ENCODE measurements around the gene DEFB128.
"Not testable (repeated sequence)": the region's sequence is repeated elsewhere in the genome, so short reads cannot be mapped to it uniquely, and the experiment has no call there.

Gene DEFB128
- 0 reads per million in 3 experiments for total RNA-seq

- DNase-seq = no peak
Observed at GRCh38 chr20:189611-190010, at the start of gene DEFB128. Gene DEFB128 (minus strand): TSS chr20:189711. CDS start chr20:189623, 88 bp downstream.

GRCh38 chr20:237929-238328, 48.4 kb upstream of the DEFB128 start:
- no peak for DNase-seq

DNA sequence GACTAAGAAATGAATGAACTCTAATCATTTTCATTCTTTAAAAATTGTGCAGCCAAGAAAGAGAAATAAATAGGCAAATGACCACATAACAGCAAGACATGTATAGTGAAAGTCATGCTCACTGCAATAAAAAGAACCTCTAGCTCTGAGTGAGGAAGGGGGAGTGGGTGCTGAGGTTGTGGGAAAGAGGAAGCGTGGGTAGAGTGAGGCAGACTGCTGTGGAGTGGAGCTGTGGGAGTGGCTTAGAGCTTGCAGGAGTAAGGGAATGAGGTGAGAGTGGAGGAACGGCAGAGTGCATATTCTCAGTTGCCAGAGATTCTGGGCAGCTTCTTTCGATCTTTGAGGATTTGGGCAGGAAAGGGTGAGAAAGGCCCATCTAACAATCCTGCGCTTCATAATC, 48.0 kb upstream of the DEFB128 start:
- DNase-seq = no peak

- no peak for DNase-seq
Observed at GRCh38 chr20:235891-236290, 46.4 kb upstream of the DEFB128 start.

- DNase-seq = no peak
Observed at GRCh38 chr20:227439-228105, 38.1 kb upstream of the DEFB128 start.

DNA sequence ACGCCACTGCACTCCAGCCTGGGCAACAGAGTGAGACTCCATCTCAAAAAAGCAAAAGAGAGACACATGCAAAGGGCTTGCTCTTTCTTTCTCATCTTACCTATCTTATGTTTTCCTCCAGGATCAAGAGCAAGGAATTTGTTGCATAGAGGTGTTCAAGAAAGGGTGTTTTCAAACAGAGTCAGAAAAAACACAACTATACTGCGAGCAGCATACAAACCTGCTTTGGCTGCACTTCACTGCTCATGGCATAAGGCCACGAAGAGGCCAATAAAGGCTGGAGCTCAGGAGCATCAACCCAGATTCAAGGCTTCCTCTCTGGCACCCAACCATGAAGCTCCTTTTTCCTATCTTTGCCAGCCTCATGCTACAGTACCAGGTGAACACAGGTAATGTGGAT, 37.4 kb upstream of the DEFB128 start, which contains the start of gene DEFB129:
Gene DEFB129 (plus strand): TSS at position 301 of the 400 bp plus-strand sequence. CDS start 31 bp downstream, at position 332.
- no peak for DNase-seq

GRCh38 chr20:225879-226278, 36.4 kb upstream of the DEFB128 start:
- DNase-seq = not testable (repeated sequence)

GRCh38 chr20:221258-221830, 31.8 kb upstream of the DEFB128 start:
- DNase-seq = no peak

GRCh38 chr20:219290-220115, 30.0 kb upstream of the DEFB128 start:
- DNase-seq = no peak

DNA sequence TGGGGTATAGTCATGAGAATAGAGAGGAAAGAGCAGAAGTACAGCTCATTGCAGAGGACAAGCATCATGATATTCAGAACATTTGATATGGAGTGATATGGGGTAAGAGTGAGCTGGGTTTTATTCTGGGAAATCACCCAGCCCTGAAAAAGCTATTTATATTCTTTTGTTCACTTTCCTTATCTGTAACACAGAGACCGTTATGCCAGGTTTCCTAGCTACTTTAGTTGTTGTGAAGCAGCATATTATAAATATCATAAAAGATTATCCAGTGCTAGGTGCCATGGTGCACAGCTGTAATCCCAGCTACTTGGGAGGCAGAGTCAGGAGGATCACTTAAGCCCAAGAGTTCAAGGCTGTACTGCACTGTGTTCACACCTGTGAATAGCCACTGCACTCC, 27.8 kb upstream of the DEFB128 start:
- no peak for DNase-seq

DNA sequence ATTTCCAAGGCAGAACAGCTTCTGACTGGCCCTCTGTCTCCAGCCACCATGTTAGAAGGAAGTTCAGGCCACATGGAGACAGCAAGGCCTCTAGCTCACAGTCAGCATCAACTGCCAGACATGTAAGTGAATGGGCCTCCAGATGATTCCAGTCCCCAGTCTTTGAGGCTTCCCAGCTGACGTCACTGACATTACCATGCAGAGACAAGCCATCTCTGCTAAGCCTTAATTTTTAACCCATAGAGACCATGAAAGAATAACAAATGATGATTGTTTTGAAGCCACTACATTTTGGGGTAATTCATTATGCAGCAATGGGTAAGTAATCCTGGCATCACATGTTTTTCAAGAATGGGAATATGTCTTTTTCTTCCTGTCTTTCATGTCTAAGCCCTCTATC, 26.3 kb upstream of the DEFB128 start:
- DNase-seq = no peak

DNA sequence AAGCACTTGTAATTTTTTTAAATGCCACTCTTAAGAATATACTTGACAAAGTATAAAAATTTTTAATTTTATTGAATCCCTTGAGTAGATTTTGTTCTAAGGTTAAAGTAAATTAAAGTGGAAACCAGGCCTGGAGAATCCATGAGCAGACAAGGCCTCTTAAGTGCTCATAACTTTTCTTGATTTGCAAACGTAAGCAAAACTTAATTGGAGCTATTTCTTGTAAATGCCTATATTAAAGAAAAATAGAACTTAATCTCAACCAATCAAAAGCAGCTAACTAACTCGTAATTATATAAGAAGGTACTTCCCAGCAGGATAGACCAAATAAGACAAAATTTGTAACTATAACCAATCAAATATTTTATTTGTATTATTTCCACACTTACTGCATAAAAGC, 24.9 kb upstream of the DEFB128 start:
- no peak for DNase-seq

DNA sequence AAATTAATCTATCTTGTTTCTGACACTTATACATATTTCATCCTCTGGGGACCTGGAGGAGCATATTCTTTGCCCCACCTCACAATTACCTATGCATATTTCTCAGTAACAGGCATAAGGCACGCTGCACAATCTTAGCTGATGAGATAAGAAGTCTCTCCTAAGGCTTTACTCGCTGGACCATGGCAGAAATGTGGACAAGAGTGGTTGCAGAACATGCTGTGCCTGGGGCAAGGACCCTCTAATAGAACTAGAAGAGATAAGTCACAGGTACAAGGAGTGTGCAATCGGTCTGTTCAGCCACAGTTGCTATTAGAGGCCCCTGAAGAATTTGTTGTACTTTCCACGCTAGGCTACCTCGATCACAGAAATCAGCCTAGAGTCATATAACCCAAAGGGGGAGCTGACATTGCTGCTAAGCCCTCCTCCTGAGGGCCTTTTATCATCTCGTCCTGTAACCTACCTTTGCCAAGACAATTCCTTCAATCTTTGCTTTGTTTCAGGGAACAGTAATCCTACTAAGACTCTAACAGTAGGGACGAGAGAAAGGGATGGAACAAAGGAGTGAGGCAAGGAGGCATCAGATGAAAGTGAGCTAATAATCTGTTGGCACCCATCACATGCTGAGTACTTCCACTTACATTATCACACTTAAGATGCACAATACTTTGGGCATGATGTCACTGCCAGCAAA, 21.4 kb upstream of the DEFB128 start:
- no peak for DNase-seq

- DNase-seq = peak; percentile 29
Observed at GRCh38 chr20:208942-209566, 19.5 kb upstream of the DEFB128 start.

DNA sequence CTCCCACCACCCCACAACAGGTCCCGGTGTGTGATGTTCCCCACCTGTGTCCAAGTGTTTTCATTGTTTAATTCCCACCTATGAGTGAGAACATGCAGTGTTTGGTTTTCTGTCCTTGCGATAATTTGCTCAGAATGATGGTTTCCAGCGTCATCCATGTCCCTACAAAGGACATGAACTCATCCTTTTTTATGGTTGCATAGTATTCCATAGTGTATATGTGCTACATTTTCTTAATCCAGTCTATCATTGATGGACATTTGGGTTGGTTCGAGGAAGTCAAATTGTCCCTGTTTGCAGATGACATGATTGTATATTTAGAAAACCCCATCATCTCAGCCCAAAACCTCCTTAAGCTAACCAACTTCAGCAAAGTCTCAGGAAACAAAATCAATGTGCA, 14.1 kb upstream of the DEFB128 start:
- not testable (repeated sequence) for DNase-seq

- DNase-seq = no peak
Observed at GRCh38 chr20:199996-200395, 10.5 kb upstream of the DEFB128 start.

DNA sequence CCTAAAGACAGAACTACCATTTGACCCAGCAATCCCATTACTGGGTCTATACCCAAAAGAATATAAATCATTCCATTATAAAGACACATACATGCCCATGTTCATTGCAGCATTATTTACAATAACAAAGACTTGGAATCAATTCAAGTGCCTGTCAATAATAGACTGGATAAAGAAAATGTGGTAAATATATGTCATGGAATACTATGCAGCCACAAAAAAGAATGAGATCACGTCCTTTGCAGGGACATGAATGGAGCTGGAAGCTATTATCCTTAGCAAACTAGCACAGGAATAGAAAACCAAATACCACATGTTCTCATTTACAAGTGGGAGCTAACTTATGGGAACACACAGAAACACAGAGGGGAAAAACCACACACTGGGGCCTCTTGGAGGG, 8.7 kb upstream of the DEFB128 start:
- DNase-seq = no peak

GRCh38 chr20:187733-188132, 1.8 kb downstream of the DEFB128 start:
- DNase-seq = no peak

- no peak for DNase-seq
Observed at GRCh38 chr20:184288-184687, 5.2 kb downstream of the DEFB128 start.

DNA sequence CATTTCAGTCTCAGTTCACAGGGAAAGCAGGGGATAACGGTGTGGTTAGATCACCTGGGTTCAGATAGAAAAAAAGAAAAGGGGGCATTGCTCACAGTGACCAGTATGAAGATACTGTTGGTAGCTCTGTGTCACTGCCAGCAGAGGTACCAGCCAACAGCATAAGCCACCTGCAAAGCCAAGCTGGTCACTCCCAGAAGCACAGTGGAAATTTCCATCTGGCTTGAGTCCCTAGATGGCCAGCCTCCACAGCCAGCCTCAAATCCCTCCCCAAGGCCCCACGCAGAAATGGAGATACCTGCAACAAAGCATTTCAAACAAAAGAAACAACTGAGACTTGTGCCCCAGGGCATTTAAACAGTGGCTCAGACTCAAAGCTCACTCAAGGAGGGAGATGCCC, 20.6 kb downstream of the DEFB128 start:
- no peak for DNase-seq

DNA sequence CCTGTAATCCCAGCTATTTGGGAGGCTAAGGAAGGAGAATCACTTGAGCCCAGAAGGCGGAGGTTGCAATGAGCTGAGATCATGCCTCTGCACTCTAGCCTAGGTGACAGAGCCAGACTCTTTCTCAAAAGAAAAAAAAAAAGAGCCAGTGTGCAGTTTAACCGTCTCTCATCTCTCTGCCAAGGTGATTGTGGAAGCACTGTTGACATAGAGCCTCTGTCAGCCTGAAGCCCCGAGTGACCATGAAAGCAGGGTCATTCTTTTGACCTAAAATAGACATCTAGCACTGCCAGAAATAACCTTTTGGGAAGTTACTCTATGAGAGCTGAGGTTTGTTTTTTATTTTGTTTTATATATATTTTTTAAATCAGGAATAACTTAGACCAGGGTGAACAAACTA, 24.9 kb downstream of the DEFB128 start:
- no peak for DNase-seq

- no peak for DNase-seq
Observed at GRCh38 chr20:157154-157553, 32.4 kb downstream of the DEFB128 start, which contains the start of gene DEFB127. Gene DEFB127 (plus strand): TSS chr20:157454. CDS start chr20:157545, 91 bp downstream.

GRCh38 chr20:152131-152530, 37.4 kb downstream of the DEFB128 start:
- no peak for DNase-seq
